Lower leg skin (tissue), 4 donors: ENCODE results near the gene AS3MT. TPM values are rescaled to one million over a fixed set of nuclear protein-coding genes. Genes with fewer than 3 reads are reported as not detected.

Source experiments
- DNase-seq, 2 donors: peaks; one replicate each; pipeline ENCODE4 v3.0.0-alpha.2; 2019; ENCODE audit warnings: low spot score in 2 of 2
- H3K4me3 ChIP-seq: fragments of 200-600 bp; sonication (generic); 2 replicates; pipeline ENCODE4 v1.5.1; 2017; ENCODE audit warnings: mild to moderate bottlenecking, low read depth; ENCODE audit not compliant: poor library complexity, severe bottlenecking
- POLR2A ChIP-seq, 2 donors: fragments of 450-650 bp; IDR thresholded peaks; one replicate each; pipeline ENCODE4 v1.6.1; 2016 to 2017; ENCODE audit warnings: antibody characterized with exemption in 2 of 2, mild to moderate bottlenecking in 1 of 2, moderate library complexity in 1 of 2
- WGBS, 2 donors: methylation state at CpG; one replicate each; pipeline ENCODE4 v1.1.5; 2018; 5-methylcytosine and 5-hydroxymethylcytosine counted together
- intact Hi-C: fragments of 100-400 bp; cut with DNase I; formaldehyde crosslinking; loops from one replicate; pipeline ENCODE4 v1.15.0; 2023; ENCODE audit warnings: low total_unique reads
- total RNA-seq, 4 donors: library from RNA; depleted of rRNA; stranded (reverse); fragments of >200 nt; gene quantifications; one replicate each; pipeline ENCODE4 v1.1.0, GENCODE V29; 2016
- TF ChIP-seq, protein P1 (sequence below), 3 donors: fragments of 450-650 bp; IDR thresholded peaks; one replicate each; pipeline ENCODE4 v1.5.1; 2016; ENCODE audit warnings: antibody characterized with exemption in 3 of 3, mild to moderate bottlenecking in 3 of 3, moderate library complexity in 2 of 3

Gene AS3MT
- total RNA-seq, 4 donors from 2014 or later, result 1.8 to 5.1 (median 3.9) TPM

DNA sequence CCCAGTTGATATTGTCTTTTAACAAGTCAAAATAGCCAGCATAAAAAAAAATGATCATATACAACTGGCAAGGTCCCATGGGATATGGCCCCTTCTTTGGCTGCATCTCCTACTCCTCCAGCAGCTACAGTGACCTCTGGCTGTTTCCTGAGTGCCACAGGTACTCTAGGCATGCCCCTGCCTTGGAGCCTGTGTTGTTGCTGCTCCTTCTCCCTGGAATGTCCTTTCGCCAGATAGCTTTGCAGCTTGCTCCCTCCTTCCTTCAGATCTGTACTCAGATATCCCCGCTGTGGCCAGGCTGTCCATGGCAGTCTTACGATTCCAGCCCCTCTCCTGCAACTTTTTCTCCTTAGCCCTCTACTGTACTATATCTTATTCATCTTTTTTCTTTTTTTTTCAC is 72.1 kb downstream of the AS3MT start:
- TF ChIP-seq POLR2A (IDR thresholded peaks at IDR 0.05), result no peak
- TF ChIP-seq, protein P1, sequence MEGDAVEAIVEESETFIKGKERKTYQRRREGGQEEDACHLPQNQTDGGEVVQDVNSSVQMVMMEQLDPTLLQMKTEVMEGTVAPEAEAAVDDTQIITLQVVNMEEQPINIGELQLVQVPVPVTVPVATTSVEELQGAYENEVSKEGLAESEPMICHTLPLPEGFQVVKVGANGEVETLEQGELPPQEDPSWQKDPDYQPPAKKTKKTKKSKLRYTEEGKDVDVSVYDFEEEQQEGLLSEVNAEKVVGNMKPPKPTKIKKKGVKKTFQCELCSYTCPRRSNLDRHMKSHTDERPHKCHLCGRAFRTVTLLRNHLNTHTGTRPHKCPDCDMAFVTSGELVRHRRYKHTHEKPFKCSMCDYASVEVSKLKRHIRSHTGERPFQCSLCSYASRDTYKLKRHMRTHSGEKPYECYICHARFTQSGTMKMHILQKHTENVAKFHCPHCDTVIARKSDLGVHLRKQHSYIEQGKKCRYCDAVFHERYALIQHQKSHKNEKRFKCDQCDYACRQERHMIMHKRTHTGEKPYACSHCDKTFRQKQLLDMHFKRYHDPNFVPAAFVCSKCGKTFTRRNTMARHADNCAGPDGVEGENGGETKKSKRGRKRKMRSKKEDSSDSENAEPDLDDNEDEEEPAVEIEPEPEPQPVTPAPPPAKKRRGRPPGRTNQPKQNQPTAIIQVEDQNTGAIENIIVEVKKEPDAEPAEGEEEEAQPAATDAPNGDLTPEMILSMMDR (IDR thresholded peaks at IDR 0.05), result no peak
- H3K4me3 ChIP-seq, result no peak overlapping the region

DNA sequence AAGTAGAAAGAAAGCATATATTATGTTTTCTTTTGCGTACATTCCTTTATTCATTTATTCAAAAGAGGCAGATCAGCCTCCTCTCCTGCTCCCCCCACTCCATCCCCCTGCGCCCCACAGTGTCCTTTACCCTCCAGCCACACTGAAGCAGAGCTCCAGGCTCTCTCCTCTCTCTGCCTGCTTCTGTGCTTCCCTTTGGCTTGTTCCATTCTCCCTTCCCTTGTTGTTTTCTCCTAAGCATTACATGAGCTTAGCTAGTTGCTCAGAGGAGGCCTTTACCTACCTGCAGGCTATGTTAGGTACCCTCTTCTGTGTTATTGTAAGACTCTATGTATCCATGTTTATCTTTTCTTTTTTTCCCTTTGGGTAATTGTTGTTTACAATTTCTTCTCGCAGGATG is 76.2 kb downstream of the AS3MT start:
- no peak for DNase-seq
- TF ChIP-seq POLR2A (IDR thresholded peaks at IDR 0.05), result no peak
- TF ChIP-seq, protein P1 (IDR thresholded peaks at IDR 0.05), result no peak
- no peak overlapping the region for H3K4me3 ChIP-seq
- intact Hi-C loops, result no loop called here
- WGBS, 2 donors, result 91 to 95% methylated on average over 3 of the region's 3 CpGs

More for the DNA sequence above, 72.1 kb downstream of the AS3MT start:
- intact Hi-C loops, result no loop called here
- WGBS, 2 donors, result 95% methylated on average over 3 of the region's 3 CpGs
- no peak for DNase-seq

DNA sequence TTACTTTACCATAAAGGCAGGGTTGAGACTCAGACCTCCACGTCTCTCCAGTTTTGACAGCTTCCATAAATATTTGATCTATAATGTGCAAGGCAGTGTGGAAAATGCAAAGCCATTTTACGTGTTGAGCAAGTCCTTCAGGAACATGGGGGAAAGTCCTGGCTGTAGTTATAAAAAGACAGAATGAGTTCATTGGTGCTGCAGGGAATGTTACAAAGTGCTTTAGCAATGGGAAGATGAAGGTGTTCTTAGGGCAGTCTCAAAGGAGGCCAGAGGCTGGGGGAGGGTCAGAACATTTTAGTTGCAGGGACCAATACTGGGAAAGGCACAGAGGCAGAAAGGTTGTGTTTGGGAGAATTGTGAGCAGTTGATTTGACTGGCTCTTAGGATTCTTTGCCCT is 76.7 kb downstream of the AS3MT start:
- DNase-seq, result no peak
- 80 to 91% methylated on average over 2 of the region's 2 CpGs for WGBS, 2 donors
- H3K4me3 ChIP-seq, result no peak overlapping the region
- intact Hi-C loops, result no loop called here
- no peak for TF ChIP-seq POLR2A (IDR thresholded peaks at IDR 0.05)
- TF ChIP-seq, protein P1 (IDR thresholded peaks at IDR 0.05), result no peak

DNA sequence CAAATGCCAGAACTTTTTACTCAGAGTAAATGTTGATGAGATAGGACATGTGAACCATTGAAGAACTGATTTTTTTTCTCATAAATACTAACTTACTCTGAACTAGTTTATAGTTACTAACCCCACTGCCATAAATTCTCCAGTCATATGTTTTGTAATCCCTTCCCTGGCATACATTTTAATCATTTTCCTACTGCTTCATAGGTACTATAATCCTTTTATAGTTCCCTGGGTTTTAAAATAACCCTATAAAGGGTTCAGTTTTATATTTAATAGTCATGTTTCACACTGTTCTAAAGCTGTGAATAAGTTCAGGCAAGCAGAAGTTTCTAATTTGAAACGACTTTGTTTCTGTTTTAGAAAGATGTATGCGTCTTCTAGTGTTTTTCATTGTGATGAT is 77.7 kb downstream of the AS3MT start:
- DNase-seq, result no peak
- intact Hi-C loops, result no loop called here
- TF ChIP-seq POLR2A (IDR thresholded peaks at IDR 0.05), result no peak
- TF ChIP-seq, protein P1 (IDR thresholded peaks at IDR 0.05), result no peak
- H3K4me3 ChIP-seq, result no peak overlapping the region
- 85% methylated on average over 2 of the region's 2 CpGs for WGBS, 2 donors

DNA sequence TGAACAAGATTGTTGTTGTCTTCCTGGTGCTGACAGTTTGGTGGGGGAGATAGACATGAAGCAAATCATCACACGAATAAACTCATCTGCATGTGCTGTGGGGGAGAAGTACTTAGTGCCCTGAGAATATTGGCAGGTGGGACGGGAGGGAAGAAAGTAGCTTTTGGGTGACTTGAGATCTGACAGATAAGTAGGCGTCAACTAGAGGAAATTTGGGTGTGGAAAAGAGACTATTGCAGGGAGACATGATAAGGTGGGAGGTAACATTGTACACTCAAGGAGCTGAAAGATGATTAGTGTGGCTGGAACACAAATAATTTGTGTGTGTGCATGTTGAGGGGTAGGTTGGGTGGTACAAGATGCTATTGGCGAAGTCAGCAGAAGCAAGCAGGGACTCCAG is 78.9 kb downstream of the AS3MT start:
- intact Hi-C loops, result no loop called here
- no peak for DNase-seq
- no peak for TF ChIP-seq POLR2A (IDR thresholded peaks at IDR 0.05)
- TF ChIP-seq, protein P1 (IDR thresholded peaks at IDR 0.05), result no peak
- H3K4me3 ChIP-seq, result no peak overlapping the region
- 83 to 86% methylated on average over 4 of the region's 4 CpGs for WGBS, 2 donors

DNA sequence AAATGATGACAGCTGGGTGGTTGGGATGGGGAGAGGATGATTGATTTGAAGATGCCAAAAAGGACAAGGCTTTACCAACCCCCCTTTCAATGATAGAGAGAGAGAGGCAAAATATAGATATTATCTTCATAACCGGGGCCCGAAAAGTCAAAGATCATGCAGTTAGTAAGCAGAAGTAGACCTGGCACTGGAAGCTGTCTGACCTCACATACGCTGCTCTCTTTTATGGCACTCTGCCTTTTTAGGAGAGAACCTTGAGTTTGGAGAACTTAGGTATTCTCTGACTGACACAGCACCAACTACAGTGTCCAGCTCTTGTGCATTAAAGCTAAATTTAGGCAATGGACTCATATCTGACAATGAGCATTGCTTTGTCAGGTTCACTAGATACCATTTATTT is 79.5 kb downstream of the AS3MT start:
- WGBS, 2 donors, result 94 to 95% methylated on average over 3 of the region's 3 CpGs
- H3K4me3 ChIP-seq, result no peak overlapping the region
- TF ChIP-seq, protein P1 (IDR thresholded peaks at IDR 0.05), result no peak
- TF ChIP-seq POLR2A (IDR thresholded peaks at IDR 0.05), result no peak
- intact Hi-C loops, result no loop called here
- DNase-seq, result no peak
